NCI-H2196 (cell line): ENCODE results near the gene VSIG10.
"Not testable (repeated sequence)": the region's sequence is repeated elsewhere in the genome, so short reads cannot be mapped to it uniquely, and the experiment has no call there.

Experiments
- DNase-seq: peaks from one replicate; lab custom pipeline; 2025; ENCODE audit not compliant: unreplicated experiment; lab: John Stamatoyannopoulos, UW

VSIG10 gene

DNA sequence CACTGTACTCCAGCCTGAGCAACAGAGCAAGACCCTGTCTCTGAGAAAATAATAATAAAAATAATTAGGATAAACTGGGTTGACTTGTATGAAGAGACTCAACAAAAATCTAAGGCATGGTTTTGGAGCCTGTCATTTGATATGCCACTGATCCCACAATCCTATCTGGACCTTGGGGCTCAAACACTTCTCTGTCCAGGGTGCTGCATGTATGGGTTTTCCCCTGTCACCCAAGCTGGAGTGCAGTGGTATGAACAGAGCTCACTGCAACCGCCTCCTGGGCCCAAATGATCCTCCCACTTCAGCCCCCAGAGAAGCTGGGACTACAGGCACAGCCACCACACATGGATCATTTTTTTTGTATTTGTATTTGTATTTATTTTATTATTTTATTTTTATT lies 5.3 kb upstream of the VSIG10 start:
- no peak for DNase-seq

DNA sequence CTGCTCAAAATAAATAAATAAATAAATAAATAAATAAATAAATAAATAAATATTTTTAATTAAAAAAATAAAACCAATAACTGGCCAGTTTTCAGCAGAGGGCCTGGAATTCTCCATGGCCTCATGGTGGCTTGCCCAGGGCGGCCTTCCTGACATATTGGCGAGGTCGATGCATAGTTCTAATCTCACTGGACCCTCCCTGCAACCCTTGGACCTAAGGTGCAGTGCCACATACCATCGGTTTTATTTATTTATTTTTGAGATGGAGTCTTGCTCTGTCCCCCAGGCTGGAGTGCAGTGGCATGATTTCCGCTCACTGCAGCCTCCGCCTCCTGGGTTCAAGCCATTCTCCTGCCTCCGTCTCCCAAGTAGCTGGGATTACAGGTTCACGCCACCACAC lies 3.9 kb upstream of the VSIG10 start:
- no peak for DNase-seq

GRCh38 chr12:118107011-118107410 lies 3.2 kb upstream of the VSIG10 start:
- no peak for DNase-seq

DNA sequence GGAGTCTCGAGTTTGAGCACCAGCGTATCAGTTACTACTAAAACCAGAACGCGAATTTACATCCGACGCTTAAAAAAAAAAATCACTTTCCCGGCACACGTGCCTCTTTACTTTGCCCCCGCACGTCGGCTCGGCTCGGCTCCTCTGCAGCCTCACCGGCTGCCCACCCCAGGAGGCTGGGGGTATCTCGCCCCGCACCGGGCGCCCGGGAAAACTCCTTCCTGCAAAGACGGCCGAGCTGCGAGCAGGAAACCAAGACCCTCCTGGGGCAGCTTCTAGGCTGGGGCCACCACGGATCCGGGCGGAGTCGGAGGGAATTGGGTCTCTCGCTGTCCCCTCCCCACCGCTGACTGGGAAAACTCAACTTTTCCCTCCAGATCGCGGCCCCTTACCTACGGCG lies 610 bp downstream of the VSIG10 start:
- no peak for DNase-seq

GRCh38 chr12:118102609-118103008 lies 1.2 kb downstream of the VSIG10 start:
- DNase-seq = no peak

GRCh38 chr12:118102070-118102469 lies 1.7 kb downstream of the VSIG10 start:
- DNase-seq = no peak

DNA sequence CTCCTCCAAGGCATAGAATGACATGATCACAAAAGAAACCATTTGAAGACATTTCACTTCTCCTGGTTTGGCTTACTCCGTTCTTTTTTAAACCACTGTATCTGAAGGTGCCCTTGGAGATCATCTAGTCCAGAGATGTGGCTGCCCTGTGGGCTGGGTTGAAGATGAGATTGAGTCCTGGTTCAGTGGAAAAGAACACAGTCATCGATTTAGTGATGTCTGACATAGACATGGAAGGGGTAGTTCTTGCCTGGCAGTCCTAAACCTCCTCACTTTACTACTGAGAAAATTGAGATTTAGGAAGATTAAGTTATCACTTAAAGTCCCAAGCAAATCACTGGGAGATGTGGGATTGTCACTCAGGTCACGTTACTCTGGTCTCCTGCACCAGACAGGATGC lies 2.8 kb downstream of the VSIG10 start:
- DNase-seq = no peak

DNA sequence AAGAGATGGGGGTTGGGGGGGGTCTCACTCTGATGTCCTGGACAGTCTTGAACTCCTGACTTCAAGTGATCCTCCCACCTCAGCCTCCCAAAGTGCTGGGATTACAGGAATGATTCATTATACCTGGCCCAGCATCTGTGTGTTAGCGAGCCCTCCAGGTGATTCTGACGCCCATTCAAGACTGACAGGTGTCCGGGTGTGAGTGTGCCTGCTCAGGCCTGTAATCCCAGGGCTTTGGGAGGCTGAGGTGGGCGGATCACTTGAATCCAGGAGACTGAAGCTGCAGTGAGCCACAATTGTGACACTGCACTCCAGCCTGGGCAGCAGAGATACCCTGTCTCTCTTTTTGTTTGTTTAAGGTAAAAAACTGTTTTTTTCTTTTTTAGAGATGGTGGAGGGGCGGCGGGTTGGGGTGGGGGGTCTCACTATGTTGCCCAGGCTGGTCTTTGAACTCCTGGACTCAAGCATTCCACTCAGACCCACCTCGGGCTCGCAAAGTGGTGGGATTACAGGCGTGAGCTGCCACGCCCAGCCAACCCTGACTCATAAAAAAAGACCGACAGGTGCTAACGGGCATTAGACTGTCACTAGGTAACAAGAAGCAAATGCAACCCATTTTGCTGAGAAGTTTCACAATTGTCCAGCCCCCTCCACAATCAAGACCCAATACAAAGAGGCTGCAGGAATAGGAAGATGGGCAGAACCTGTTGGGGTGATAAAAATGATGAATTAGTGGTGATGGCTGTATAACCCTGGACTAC lies 4.7 kb downstream of the VSIG10 start:
- DNase-seq = no peak

GRCh38 chr12:118098401-118098800 lies 5.4 kb downstream of the VSIG10 start:
- no peak for DNase-seq

DNA sequence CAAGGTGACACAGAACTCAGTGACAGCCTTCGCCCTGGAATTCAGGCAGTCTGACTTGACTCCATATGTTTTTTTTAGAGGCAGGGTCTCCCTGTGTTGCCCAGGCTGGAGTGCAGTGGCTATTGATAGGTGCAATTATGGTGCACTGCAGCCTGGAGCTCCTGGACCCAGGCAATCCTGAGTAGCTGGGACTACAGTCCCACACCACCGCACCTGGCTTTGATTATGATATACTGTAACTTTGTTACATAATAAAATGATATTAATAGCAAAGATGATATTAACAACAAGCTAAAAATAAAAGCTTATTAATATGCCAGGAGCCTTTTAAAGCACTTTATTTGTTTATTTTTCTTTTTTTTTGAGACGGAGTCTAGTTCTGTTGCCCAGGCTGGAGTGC lies 9.8 kb downstream of the VSIG10 start:
- DNase-seq = no peak

- no peak for DNase-seq
Measured at GRCh38 chr12:118089782-118090181, 14.0 kb downstream of the VSIG10 start.

DNA sequence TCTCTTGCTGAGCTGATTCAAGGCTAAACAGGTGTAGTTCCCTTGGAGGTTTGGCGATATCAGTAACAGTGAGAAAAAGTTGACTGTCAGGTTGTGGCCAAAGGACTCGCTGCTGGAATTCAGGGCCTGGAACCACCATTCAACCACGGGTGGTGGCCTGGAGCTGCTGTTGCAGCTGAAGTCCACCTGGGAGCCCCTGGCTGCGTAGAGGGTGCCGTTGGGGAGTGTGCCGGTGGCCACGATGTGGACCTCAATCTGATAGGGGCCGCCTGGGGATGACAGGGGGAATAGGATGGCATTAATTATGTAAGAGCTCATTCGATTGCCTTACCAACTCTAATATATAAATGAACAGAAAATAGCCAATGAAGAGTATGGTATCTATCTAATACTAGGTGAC lies 21.6 kb downstream of the VSIG10 start:
- no peak for DNase-seq

- DNase-seq = not testable (repeated sequence)
Measured at GRCh38 chr12:118081521-118081920, 22.3 kb downstream of the VSIG10 start.

GRCh38 chr12:118073768-118074167 lies 30.0 kb downstream of the VSIG10 start:
- no peak for DNase-seq

DNA sequence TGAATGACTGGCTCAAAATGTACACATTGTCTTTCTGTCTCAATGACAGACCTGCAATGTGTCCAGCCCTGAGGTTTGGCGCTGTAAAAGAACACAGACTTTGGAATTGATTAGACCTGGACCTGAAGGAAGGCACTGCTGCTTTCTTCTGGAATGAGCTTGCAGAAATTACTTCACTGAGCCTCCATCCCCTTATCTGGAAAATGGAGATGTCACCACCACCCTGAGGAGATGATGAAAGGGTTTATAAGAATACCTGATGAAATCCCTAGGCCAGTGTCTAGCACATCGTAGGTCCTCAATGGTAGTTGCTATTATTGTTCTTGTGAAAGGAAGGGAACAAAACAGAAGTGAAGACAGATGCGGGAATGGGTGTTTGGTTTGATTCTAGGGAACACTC lies 33.2 kb downstream of the VSIG10 start:
- no peak for DNase-seq

GRCh38 chr12:118068445-118068844 lies 35.4 kb downstream of the VSIG10 start:
- DNase-seq = no peak

- no peak for DNase-seq
Measured at GRCh38 chr12:118065380-118065779, 38.4 kb downstream of the VSIG10 start.

- no peak for DNase-seq
Measured at GRCh38 chr12:118064608-118065007, 39.2 kb downstream of the VSIG10 start.

DNA sequence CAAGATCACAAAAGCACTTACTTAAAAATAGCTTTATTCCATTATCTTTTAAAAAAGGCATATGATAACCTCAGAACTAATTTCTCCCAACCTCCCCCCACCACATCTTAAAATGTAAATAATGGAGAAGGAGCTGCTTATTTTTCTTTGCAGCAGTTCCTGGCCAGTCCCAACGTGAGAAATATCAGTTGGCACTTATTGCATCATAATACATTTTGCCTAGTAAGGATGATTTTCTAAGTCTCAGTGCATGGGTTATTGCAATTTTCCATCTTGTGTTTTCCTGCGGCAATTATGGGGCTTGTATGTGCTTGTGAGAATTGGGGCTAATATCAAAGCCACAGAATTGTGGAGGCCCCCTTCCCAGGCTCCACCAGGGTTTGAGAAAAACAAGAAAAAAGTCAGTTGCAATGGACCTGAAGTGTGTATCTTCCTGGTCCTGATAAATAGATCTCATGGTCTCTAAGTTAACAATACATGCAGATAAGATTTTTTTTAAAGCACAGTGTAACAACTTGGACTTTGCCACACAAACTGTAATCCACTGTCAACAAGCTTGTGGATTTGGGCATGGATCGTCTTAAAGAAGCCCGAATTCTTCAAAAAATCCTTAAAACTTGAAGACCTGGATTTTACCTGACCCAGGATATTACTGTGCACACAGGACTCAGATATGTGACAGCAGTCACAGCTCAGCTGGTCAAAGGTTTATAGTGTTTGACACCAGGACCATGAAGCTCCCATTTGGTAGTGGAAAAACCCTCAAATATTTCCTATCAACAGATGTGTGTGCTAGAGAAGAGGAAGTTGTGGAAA lies 40.0 kb downstream of the VSIG10 start:
- DNase-seq = no peak

DNA sequence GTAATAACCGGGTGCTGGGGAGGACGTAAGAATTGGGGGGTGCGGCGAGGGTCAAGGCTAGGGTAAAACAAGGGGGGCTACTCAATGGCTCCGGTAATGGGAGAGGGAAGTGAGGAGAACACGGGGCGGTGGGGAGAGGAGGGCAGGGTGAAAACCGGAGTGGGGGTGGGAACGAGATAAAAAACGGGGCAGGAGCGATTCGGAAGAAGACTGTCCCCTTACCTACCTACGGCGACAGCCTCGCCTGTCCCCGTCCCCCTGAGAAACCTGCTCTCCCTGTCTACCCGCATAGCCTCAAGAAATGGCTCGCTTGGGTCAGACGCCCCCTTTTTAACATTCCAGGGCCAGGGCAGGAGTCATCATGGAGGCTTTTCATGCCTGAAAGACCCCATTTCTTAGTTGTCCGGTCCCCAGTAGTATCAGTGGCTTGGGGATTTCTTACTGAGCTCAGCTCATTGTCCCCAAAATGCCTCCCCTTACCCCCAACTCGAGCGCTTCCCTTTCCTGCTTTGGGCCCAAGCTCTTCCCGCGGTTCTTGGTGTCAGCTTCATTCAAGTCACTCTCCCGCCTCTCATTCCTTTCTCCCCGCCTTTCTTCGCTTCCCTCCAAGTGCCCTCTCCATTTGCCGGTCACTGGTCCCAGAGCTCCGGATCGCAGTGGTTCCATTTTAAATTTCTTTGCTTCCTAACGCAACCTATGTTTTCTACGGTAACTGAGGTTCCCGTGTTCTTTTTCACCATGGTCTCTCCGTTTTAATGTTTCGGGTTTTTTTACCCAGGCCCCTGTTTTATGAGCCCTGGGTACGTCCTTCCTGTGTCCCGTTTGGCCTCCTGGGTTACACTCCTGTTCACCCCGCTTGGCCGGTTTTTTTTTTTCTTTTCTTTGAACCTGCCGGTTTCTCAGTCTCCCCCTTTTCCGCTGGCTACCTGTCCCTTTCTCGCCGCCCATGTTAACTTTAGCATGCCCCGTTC lies 41.7 kb downstream of the VSIG10 start:
- DNase-seq = peak; percentile 25
